Measurements from ENCODE around the gene MOSPD2.

MOSPD2 gene

GRCh38 chrX:14899607-14900006, 26.4 kb downstream of the MOSPD2 start:
- no peak overlapping the region for H3K4me3 ChIP-seq (ENCODE audit: low read depth, low read length)
- no peak for TF ChIP-seq CTCF (IDR thresholded peaks at IDR 0.05; ENCODE audit: low read depth, low read length, missing control alignments)
- in situ Hi-C loops (cut with HindIII; ENCODE audit: low sequenced_read_pairs) = no loop called here
- no peak for DNase-seq (ENCODE audit: low read depth)

GRCh38 chrX:14902537-14902936, 29.3 kb downstream of the MOSPD2 start:
- no peak for TF ChIP-seq CTCF (IDR thresholded peaks at IDR 0.05; ENCODE audit: low read depth, low read length, missing control alignments)
- in situ Hi-C loops (cut with HindIII; ENCODE audit: low sequenced_read_pairs) = no loop called here
- H3K4me3 ChIP-seq (ENCODE audit: low read depth, low read length) = no peak overlapping the region
- no peak for DNase-seq (ENCODE audit: low read depth)

- no peak for DNase-seq (ENCODE audit: low read depth)
Observed at GRCh38 chrX:14903891-14904290, 30.7 kb downstream of the MOSPD2 start.

GRCh38 chrX:14913241-14913640, 40.0 kb downstream of the MOSPD2 start:
- TF ChIP-seq CTCF (IDR thresholded peaks at IDR 0.05; ENCODE audit: low read depth, low read length, missing control alignments) = no peak
- in situ Hi-C loops (cut with HindIII; ENCODE audit: low sequenced_read_pairs) = no loop called here
- no peak overlapping the region for H3K4me3 ChIP-seq (ENCODE audit: low read depth, low read length)
- no peak for DNase-seq (ENCODE audit: low read depth)

More at GRCh38 chrX:14903891-14904290, 30.7 kb downstream of the MOSPD2 start:
- in situ Hi-C loops (cut with HindIII; ENCODE audit: low sequenced_read_pairs) = no loop called here
- TF ChIP-seq CTCF (IDR thresholded peaks at IDR 0.05; ENCODE audit: low read depth, low read length, missing control alignments) = no peak
- H3K4me3 ChIP-seq (ENCODE audit: low read depth, low read length) = no peak overlapping the region

- TF ChIP-seq CTCF (IDR thresholded peaks at IDR 0.05; ENCODE audit: low read depth, low read length, missing control alignments) = no peak
- H3K4me3 ChIP-seq (ENCODE audit: low read depth, low read length) = no peak overlapping the region
- in situ Hi-C loops (cut with HindIII; ENCODE audit: low sequenced_read_pairs) = no loop called here
- no peak for DNase-seq (ENCODE audit: low read depth)
Observed at GRCh38 chrX:14915596-14915995, 42.4 kb downstream of the MOSPD2 start.

- no peak for TF ChIP-seq CTCF (IDR thresholded peaks at IDR 0.05; ENCODE audit: low read depth, low read length, missing control alignments)
- no peak overlapping the region for H3K4me3 ChIP-seq (ENCODE audit: low read depth, low read length)
- in situ Hi-C loops (cut with HindIII; ENCODE audit: low sequenced_read_pairs) = no loop called here
- peak; percentile 72 for DNase-seq (ENCODE audit: low read depth)
Observed at GRCh38 chrX:14916017-14916674, 42.9 kb downstream of the MOSPD2 start.
